HG03521 (cell line): ENCODE data around the gene MYH11.
"Not testable (repeated sequence)": the region's sequence is repeated elsewhere in the genome, so short reads cannot be mapped to it uniquely, and the experiment has no call there.

Source experiments
- ATAC-seq: cut with Tn5 transposase; IDR thresholded peaks from one replicate; pipeline ENCODE4 v1.9.1; 2021; ENCODE audit warnings: mild to moderate bottlenecking, moderate library complexity; ENCODE audit not compliant: unreplicated experiment

Gene MYH11

DNA sequence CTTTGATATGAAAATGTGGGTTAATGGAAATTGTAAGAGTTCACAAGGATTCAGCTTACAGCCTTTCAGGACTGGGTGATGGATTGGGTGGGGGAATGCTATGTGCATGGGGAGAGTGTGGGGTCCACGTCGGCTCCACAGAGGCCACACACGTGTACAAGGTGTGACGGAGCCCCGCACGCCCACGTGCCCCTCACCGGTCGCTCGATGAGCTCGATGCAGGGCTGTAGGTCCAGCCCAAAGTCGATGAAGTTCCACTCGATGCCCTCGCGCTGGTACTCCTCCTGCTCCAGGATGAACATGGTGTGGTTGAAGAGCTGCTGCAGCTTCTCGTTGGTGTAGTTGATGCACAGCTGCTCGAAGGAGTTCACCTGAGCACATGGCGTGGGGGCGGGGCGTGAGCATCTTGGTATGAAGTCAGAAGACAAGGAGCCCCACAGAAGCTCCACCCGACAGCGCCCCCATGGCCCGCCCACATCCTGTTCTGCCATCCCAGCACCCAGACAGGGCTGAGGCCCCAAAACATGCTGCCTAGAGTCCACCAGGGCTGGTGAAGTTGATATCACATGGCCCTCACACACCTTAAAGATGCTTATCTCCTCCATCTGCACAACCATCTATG lies 99.1 kb downstream of the MYH11 start:
- ATAC-seq, result no peak

- no peak for ATAC-seq
Observed at GRCh38 chr16:15757077-15757386, 99.8 kb downstream of the MYH11 start.

- ATAC-seq, result no peak
Observed at GRCh38 chr16:15754821-15755534, 101.8 kb downstream of the MYH11 start.

DNA sequence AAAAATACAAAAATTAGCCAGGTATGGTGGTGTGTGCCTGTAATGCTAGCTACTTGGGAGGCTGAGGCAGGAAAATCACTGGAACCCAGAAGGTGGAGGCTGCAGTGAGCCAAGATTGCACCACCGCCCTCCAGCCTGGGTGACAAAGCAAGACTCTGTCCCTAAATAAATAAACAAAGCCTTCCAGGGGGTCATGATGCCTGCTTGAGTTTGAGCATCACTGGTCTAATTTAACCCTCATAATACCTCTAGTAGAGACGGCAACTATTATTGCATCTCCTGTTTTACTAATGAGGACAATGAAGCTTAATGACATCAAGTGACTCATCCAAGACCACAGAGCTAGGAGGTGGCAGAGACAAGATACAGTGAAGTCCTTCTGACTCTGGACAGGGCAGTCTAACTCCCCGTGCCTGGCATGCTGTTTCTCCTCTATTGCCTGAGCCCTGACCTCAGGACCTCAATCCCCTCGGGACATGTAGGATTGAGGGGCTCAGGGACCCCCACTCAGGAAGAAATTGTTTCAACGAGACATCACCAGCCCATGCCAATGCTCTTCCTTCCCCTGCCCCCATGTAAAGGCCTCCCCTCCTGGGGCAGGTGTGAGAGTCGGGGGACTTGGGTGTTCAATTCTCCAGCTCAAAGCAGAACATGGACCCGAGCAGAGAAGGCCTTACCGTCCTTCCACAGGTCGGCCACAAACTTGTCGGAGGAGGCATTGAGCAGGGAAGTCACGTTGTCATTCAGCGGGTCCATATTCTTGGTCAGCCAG lies 103.9 kb downstream of the MYH11 start:
- ATAC-seq, result no peak

DNA sequence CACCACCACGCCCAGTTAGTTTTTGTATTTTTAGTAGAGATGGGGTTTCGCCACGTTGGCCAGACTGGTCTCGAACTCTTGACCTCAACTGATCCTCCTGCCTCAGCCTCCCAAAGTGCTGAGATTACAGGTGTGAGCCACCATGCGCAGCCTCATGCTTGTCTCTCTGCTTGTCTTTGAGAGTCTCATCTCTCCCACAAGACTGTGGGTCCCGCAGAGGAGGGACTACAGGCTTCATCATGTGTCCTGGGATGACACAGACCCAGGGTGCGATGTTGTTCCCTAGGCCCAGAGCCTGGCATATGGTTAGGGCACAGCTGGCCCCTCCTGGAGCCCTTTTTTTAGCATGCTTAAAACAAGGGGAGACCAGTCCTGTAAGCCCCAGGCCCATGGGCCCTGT lies 104.9 kb downstream of the MYH11 start:
- no peak for ATAC-seq

GRCh38 chr16:15749985-15750384 lies 106.8 kb downstream of the MYH11 start:
- ATAC-seq, result no peak

DNA sequence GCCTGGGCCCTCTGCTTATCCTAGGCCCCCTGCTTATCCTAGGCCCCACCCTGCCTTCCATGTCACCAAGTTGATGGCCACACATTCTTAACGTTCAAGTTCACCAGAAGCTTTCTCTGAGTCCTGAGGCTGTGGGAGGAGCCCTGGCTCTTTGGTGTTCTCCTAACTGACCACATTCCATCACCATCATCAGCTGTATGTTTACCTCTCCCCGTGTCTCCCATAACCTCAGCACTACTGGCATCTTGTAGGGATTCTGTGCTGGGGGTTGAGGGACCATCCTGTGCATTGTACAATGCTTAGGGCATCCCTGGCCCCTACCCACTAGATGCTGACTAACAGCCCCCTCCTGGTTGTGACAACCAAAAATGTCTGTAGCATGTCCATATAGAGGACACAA lies 107.5 kb downstream of the MYH11 start:
- ATAC-seq, result no peak

GRCh38 chr16:15748654-15749053 lies 108.2 kb downstream of the MYH11 start:
- no peak for ATAC-seq

GRCh38 chr16:15747937-15748336 lies 108.9 kb downstream of the MYH11 start:
- ATAC-seq, result no peak

DNA sequence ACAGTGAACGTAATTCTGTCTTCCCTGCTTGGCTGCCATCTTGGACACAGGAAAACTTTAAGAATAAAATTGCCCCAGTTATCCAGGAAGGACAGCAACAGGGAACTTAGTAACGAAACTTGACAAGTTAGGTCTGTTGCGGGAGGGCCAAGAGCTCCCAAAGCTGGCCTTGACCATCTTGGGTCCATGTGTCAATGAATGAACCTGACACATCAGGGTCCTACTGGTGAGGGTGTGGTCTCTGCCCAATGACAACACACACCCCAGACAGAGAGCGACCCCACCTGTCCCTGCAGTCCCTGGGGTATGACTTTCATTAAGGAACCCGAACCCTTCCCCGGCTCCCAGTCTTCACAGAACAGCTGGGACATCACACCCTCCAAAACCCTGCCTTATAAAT lies 110.5 kb downstream of the MYH11 start:
- ATAC-seq, result no peak

DNA sequence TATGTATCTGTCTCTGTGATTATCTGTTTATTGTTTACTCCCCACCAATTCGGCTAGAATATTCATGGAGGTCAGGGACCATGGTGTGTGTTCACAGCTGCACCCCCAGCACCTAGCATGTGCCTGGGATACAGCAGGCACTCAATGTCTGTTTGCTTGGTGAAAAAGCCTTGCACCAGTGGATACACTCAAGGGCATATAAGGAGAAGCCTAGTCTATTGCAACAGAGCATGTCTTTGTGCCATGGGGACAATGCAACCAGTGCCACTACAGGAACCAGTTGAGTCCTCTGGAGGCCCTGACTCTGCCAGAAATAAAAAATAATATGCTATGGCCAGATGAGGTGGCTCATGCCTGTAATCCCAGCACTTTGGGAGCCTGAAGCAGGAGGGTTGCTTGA lies 113.2 kb downstream of the MYH11 start:
- no peak for ATAC-seq

DNA sequence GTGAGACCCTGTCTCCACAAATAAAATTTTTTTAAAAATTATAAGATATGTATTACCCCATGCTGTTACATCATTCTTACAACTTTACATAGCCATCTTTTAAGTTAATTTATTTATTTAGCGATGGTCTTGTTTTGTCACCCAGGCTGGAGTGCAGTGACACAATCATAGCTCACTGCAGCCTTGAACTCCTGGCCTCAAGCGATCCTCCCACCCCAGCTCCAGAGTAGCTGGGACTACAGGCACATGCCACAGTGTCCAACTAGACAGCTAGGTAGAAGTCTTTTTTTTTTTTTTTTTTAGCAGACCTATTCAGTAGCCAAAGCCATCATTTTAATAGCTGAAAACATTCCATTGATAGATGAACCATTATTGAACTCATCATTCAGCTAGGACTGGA lies 114.1 kb downstream of the MYH11 start:
- no peak for ATAC-seq

DNA sequence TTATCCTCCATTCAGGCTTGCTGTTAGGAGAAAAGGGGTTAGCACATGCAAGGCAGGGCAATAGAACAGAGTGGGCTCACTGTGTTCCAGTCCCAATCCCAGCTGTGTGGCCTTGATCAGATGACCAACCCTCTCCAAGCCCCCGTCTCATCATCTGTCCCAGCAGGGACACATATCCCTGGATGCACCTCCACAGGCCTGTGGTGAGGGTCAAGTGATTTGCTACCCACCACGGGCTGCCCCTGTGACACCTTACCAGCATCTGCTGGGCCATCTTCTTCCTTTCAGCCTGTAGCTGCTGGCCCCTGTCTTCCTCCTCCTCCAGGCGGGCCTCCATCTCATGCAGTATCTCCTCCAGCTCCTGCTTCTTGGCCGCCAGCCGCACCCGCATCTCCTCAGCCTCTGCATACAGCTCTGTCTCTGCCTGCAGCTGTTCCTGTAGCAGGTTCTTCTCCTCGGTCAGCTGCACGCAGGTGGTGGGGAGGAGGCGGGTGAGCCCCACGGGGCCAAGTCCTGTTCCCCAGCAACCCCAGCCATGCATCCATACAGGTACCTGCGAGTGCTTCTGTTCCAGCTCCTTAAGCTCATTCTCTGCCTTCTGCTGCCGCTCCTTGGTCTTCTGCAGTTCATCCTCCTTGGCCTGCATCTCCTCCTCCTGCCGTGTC lies 115.5 kb downstream of the MYH11 start:
- ATAC-seq, result no peak

- ATAC-seq, result no peak
Observed at GRCh38 chr16:15739950-15740349, 116.9 kb downstream of the MYH11 start.

DNA sequence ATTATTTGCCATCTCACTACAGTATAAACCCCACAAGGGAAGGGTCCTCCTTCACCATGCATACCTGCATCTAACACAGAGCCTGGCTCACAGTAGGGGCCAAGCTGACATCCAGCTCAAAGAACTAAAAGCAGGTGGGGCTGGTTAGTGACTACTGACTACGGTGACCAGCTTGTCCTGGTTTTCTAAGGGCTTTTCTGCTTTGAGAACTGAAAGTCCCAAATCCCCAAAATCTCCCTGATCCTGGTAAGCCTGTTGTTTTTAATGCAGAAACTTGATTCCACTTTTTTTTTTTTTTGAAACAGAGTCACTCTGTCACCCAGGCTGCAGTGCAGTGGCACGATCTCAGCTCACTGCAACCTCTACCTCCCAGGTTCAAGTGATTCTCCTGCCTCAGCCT lies 117.4 kb downstream of the MYH11 start:
- ATAC-seq, result no peak

DNA sequence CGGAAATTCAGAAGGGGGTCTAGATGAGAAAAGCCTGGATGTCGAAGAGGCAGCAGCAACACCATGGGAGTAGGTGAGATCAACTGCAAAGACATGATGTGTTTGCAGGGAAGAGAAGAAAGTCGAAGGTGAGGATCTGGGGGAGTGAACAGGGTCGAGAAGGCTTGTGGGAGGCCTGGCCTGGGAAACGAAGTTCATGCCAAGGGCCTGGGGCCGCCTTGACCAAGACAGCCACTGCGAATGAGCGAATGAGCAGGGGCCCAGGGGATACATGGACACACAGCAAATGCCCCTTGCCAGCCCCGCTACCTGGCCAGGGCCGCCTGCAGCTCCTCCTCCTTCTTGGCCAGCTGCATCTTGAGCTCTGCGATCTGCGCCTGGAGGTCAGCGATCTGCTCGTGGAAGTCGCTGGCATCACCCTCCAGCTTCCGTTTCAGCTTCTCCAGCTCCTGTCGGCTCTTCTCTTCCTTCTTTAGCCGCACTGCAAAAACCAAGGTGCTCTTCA lies 119.6 kb downstream of the MYH11 start:
- ATAC-seq, result no peak

DNA sequence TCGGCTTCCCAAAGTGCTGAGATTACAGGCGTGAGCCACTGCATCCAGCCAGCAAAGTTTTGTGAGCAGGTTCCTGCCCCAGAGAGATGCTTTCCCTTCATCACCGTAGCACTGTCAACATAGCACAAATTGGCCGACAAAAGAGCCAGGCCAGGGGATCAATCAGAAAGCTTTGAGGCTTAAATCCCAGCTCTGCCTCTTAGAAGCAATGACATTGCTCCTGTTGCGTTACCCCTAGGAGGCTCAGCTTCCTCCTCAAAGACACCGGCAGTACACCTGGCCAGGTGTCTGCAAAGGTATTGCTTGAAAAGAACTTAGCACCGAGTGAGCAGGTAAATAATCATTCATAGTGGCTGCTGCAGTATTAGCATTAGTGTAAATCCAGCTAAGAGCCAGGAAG lies 120.3 kb downstream of the MYH11 start:
- no peak for ATAC-seq

DNA sequence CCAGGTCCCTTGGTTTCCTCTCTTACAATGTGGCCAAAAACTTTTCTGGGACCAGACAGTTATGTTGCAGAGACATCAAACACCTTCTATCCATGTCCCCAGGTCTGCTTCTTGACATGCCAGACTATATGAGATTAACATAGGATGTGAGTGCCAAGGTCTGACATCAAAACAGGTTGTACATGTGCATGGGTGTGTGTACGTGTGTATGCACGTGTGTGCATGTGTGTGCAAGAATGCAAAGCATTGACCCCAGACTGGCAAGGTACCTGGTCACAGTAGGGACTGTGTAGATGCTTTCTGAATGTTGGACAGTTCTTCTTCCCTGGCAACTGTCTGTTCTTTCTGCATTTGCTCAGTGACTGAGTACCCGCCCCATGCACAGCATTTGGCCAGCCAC lies 121.2 kb downstream of the MYH11 start:
- no peak for ATAC-seq

GRCh38 chr16:15732416-15732815 lies 124.4 kb downstream of the MYH11 start:
- ATAC-seq, result no peak

- ATAC-seq, result no peak
Observed at GRCh38 chr16:15729152-15729551, 127.7 kb downstream of the MYH11 start.

DNA sequence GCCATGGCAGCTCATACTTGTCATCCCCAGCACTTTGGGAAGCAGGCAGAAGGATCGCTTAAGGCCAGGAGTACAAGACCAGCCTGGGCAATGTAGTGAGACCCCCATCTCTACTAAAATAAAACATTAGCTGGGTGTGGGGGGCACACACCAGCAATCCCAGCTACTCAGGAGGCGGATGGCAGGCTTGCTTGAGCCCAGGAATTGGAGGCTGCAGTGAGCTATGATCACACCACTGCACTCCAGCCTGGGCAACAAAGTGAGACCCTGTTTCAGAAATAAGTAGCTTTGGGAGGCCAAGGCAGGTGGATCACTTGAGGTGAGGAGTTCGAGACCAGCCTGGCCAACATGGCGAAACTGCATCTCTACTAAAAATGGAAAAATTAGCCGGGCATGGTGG lies 129.1 kb downstream of the MYH11 start:
- not testable (repeated sequence) for ATAC-seq

DNA sequence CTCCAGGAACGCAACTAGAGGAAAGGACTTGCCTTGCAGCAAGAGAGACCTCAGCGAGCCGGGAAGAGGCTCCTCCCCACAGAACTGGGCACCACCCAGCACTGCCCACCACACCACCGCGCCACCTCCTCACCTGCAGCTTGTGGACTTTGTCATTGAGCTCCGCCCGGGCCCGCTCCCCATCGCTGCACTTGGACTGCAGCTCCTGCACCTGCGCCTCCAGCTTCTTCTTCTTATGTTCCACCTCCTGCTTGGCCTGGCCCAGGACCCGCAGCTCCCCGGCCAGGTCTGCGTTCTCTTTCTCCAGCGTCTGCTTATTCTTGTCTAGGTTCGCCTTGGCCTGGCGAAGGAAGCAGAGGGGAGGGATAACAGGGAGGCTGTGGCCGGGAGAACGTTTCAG lies 130.1 kb downstream of the MYH11 start:
- ATAC-seq, result no peak
